ENCODE data around the gene HINT1. TPM values are rescaled to one million over a fixed set of nuclear protein-coding genes. Genes with fewer than 3 reads are reported as not detected.

Gene HINT1
- total RNA-seq, 1 experiment from 2014 or later = 249 TPM

GRCh38 chr5:131109540-131110255, 55.4 kb downstream of the HINT1 start:
- no peaks in the 10 kb centered on the region for H3K9me3 Mint-ChIP-seq
- no peak overlapping the region for H2BK5ac ChIP-seq (ENCODE audit: insufficient read length, low read length)
- H3K23ac ChIP-seq (ENCODE audit: insufficient read length, low read depth, low read length) = no peak overlapping the region
- no peaks in the 10 kb centered on the region for H3K4me1 Mint-ChIP-seq
- no peaks in the 10 kb centered on the region for H3K23me2 ChIP-seq (ENCODE audit: insufficient read length, low read depth, low read length, poor library complexity, severe bottlenecking)
- H2AFZ ChIP-seq (ENCODE audit: low read length) = peak overlapping the region; percentile 16
- H3K4me1 ChIP-seq (ENCODE audit: insufficient read depth, low read length) = no peaks in the 10 kb centered on the region
- peak; percentile 77 for TF ChIP-seq CTCF (conservative IDR thresholded peaks at IDR 0.05)
- H3K4me3 Mint-ChIP-seq = no peak overlapping the region
- no peaks in the 10 kb centered on the region for H4K20me1 ChIP-seq (ENCODE audit: control insufficient read depth, insufficient read depth, insufficient read length)
- no peak overlapping the region for H4K91ac ChIP-seq (ENCODE audit: insufficient read length, low read depth, low read length)
- H3K27ac Mint-ChIP-seq = no peak overlapping the region
- no peak overlapping the region for H4K5ac ChIP-seq (ENCODE audit: insufficient read length, low read depth, low read length)
- no peak overlapping the region for H2BK20ac ChIP-seq (ENCODE audit: low read depth, low read length, poor library complexity, severe bottlenecking)
- H2BK120ac ChIP-seq (ENCODE audit: low read depth, low read length, poor library complexity, severe bottlenecking) = no peak overlapping the region
- no peak overlapping the region for H3K18ac ChIP-seq (ENCODE audit: insufficient read length, low read depth, low read length)
- H3K56ac ChIP-seq (ENCODE audit: insufficient read length, low read depth, low read length) = no peak overlapping the region
- H3K27me3 ChIP-seq (ENCODE audit: insufficient read depth, low read length) = no peaks in the 10 kb centered on the region
- no peaks in the 10 kb centered on the region for H3K79me1 ChIP-seq (ENCODE audit: insufficient read depth, low read depth, low read length, poor library complexity, severe bottlenecking)
- DNase-seq = no peak
- H3T11ph ChIP-seq (ENCODE audit: low read length) = no peak overlapping the region
- H3K14ac ChIP-seq (ENCODE audit: insufficient read depth, low read length) = no peak overlapping the region
- H3K27me3 Mint-ChIP-seq (ENCODE audit: low read depth) = no peaks in the 10 kb centered on the region
- no peak overlapping the region for H2BK12ac ChIP-seq (ENCODE audit: insufficient read length, low read depth, low read length)
- no CpG with 5 or more reads among the region's 2 CpGs for WGBS (ENCODE audit: extremely low coverage, insufficient read length, low lambda C conversion rate)
- H3K4ac ChIP-seq (ENCODE audit: low read depth, low read length) = no peak overlapping the region
- H3K4me2 ChIP-seq (ENCODE audit: insufficient read depth, insufficient read length, low read length) = no peak overlapping the region
- H3K36me3 Mint-ChIP-seq (ENCODE audit: insufficient read depth in 1 of 3, low read depth in 3 of 3) = no peaks in the 10 kb centered on the region
- no peak overlapping the region for H3K27ac ChIP-seq (ENCODE audit: insufficient read length, low read depth, low read length)
- H2BK15ac ChIP-seq (ENCODE audit: low read depth, low read length) = no peak overlapping the region
- H2AK5ac ChIP-seq (ENCODE audit: insufficient read length, low read length) = no peak overlapping the region
- H4K8ac ChIP-seq (replicated peaks; ENCODE audit: insufficient read length, low read depth, low read length) = no peak overlapping the region
- H3K9ac ChIP-seq (ENCODE audit: extremely low read depth, insufficient read length, low read length) = no peak overlapping the region
- no peaks in the 10 kb centered on the region for H3K79me2 ChIP-seq (ENCODE audit: insufficient read depth, low read length)
- H3K9me3 ChIP-seq (ENCODE audit: control insufficient read depth, low read depth, low read length) = no peaks in the 10 kb centered on the region

Other genes starting within 250 kb of the HINT1 start
- gene LYRM7, start 5.7 kb upstream of the HINT1 start, total RNA-seq (2021) = 7.0 and 8.8 TPM in 2 replicates
- gene CDC42SE2, start 98.8 kb upstream of the HINT1 start, total RNA-seq (2021) = 22.2 and 23.2 TPM in 2 replicates

Data from H9 (cell line).